ENCODE data around the gene UPK2.
A peak's percentile ranks its signal among the peaks of the same experiment; 100 is the strongest.

The UPK2 gene

GRCh38 chr11:118996926-118997626, 41.0 kb downstream of the UPK2 start:
- DNase-seq (ENCODE audit: low read depth): peak; percentile 69
- H3K4me3 ChIP-seq (ENCODE audit: control insufficient read depth, low read depth, low read length): peak overlapping the region; percentile 91
- TF ChIP-seq CTCF (conservative IDR thresholded peaks at IDR 0.05; ENCODE audit: control insufficient read depth, insufficient read depth, low read depth, low read length): peak; percentile 42

GRCh38 chr11:118997627-118998387, 41.7 kb downstream of the UPK2 start, which contains the start of gene CENATAC:
CENATAC (plus strand) TSS chr11:118998138; CDS start chr11:118998198, 60 bp downstream.
- peak within 1 kb of the TSS; percentile 91 for H3K4me3 ChIP-seq (ENCODE audit: control insufficient read depth, low read depth, low read length)
- TF ChIP-seq CTCF (conservative IDR thresholded peaks at IDR 0.05; ENCODE audit: control insufficient read depth, insufficient read depth, low read depth, low read length): no peak
- peak; percentile 83 for DNase-seq (ENCODE audit: low read depth)

GRCh38 chr11:118998388-118998717, 42.3 kb downstream of the UPK2 start:
- no peak for TF ChIP-seq CTCF (conservative IDR thresholded peaks at IDR 0.05; ENCODE audit: control insufficient read depth, insufficient read depth, low read depth, low read length)
- DNase-seq (ENCODE audit: low read depth): no peak
- peak overlapping the region; percentile 91 for H3K4me3 ChIP-seq (ENCODE audit: control insufficient read depth, low read depth, low read length)

GRCh38 chr11:118998822-118999221, 42.7 kb downstream of the UPK2 start:
- peak overlapping the region; percentile 91 for H3K4me3 ChIP-seq (ENCODE audit: control insufficient read depth, low read depth, low read length)
- no peak for TF ChIP-seq CTCF (conservative IDR thresholded peaks at IDR 0.05; ENCODE audit: control insufficient read depth, insufficient read depth, low read depth, low read length)
- peak; percentile 68 for DNase-seq (ENCODE audit: low read depth)

- no peak overlapping the region for H3K4me3 ChIP-seq (ENCODE audit: control insufficient read depth, low read depth, low read length)
- DNase-seq (ENCODE audit: low read depth): peak; percentile 45
- no peak for TF ChIP-seq CTCF (conservative IDR thresholded peaks at IDR 0.05; ENCODE audit: control insufficient read depth, insufficient read depth, low read depth, low read length)
These were observed 44.8 kb downstream of the UPK2 start for GRCh38 chr11:119000906-119001305.

- DNase-seq (ENCODE audit: low read depth): no peak
- H3K4me3 ChIP-seq (ENCODE audit: control insufficient read depth, low read depth, low read length): no peak overlapping the region
- no peak for TF ChIP-seq CTCF (conservative IDR thresholded peaks at IDR 0.05; ENCODE audit: control insufficient read depth, insufficient read depth, low read depth, low read length)
These were observed 50.6 kb downstream of the UPK2 start for GRCh38 chr11:119006656-119007055.

All from fibroblast of mammary gland (primary cell).